H1 (cell line): ENCODE results near the gene GTF3C2.

Experiments
- CBX5 ChIP-seq: fragments of 300-800, 300-1000 bp; sonication (generic); IDR thresholded peaks from 2 replicates; pipeline ENCODE4 v1.7.1; 2016; ENCODE audit warnings: antibody characterized with exemption, low read length, low read depth
- CEBPB ChIP-seq: IDR thresholded peaks from 2 replicates; pipeline ENCODE4 v1.6.1; 2012; ENCODE audit warnings: low read depth, low read length
- CREB1 ChIP-seq: IDR thresholded peaks from 2 replicates; pipeline ENCODE4 v1.6.1; 2012; ENCODE audit warnings: inconsistent platforms
- EP300 ChIP-seq, 2 experiments: IDR thresholded peaks; 1 replicate in 1 of 2; 2 replicates in 1 of 2; pipeline ENCODE4 v1.6.1; 2011 to 2012; ENCODE audit warnings: low read depth in 2 of 2, low read length in 2 of 2, mild to moderate bottlenecking in 2 of 2, borderline replicate concordance in 1 of 2, inconsistent platforms in 1 of 2, moderate library complexity in 1 of 2
- EZH2 ChIP-seq: fragments of 200-600 bp; sonication (generic); IDR thresholded peaks from 2 replicates; pipeline ENCODE4 v1.7.1; 2012; ENCODE audit warnings: low read depth, mild to moderate bottlenecking, moderate library complexity, low read length, inconsistent platforms; ENCODE audit not compliant: severe bottlenecking
- POU5F1 ChIP-seq: IDR thresholded peaks from 2 replicates; pipeline ENCODE4 v1.6.1; 2011; ENCODE audit warnings: low read depth, mild to moderate bottlenecking, low read length, moderate library complexity

DNA sequence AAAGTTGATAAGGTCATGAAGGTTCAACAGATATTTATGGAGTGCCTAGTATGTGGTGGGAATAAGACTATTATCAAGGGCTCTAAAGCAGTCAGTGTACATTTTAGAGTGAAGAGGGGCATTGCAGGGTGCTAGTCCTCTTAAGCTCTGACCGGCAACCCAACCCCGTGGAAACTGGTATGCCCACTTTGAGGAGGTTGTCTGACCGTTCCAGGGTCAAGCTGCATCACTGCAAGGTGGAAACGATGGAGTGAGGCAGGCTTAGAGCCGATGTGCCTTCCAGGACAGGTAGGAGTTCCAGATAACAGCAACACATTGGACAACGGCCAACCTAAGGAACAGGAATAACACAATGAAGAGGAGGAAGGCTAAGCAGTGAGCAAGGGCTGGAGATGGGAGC, 46.9 kb downstream of the GTF3C2 start:
- no peak for TF ChIP-seq CEBPB
- TF ChIP-seq CREB1 = no peak
- TF ChIP-seq POU5F1 = no peak
- TF ChIP-seq EZH2 = no peak
- no peak for TF ChIP-seq EP300 (IDR thresholded peaks at IDR 0.05; ENCODE audit: borderline replicate concordance in 1 of 2, low read depth in 2 of 2, low read length in 2 of 2)
- TF ChIP-seq CBX5 = no peak
